Ovary (tissue), 9 donors: ENCODE results near the gene NINJ1. TPM values are rescaled to one million over a fixed set of nuclear protein-coding genes. Genes with fewer than 3 reads are reported as not detected.

Source experiments
- DNase-seq, 5 donors: peaks; one replicate each; pipeline ENCODE4 v3.0.0-alpha.2; 2019 to 2020
- H3K27ac ChIP-seq, 2 donors: fragments of 200-600 bp; one replicate each; pipeline versions ENCODE4 v1.5.1 to v1.8.0; 2019 to 2022
- H3K27me3 ChIP-seq: fragments of 200-600 bp; one replicate; pipeline ENCODE4 v1.8.0; 2022
- H3K36me3 ChIP-seq: fragments of 200-600 bp; sonication (generic); one replicate; pipeline ENCODE4 v1.5.1; 2019
- H3K4me1 ChIP-seq: one replicate; pipeline ENCODE4 v1.8.1; 2013; ENCODE audit warnings: mild to moderate bottlenecking, moderate library complexity; ENCODE audit not compliant: insufficient read depth
- H3K4me3 ChIP-seq: fragments of 200-600 bp; sonication (generic); one replicate; pipeline ENCODE4 v1.5.1; 2017
- H3K9me3 ChIP-seq, 2 donors: fragments of 200-600 bp in 1 of 2; sonication (generic) in 1 of 2; one replicate each; pipeline versions ENCODE4 v1.5.1 to v1.8.1; 2013 to 2019; ENCODE audit warnings: mild to moderate bottlenecking in 1 of 2, moderate library complexity in 1 of 2
- EP300 ChIP-seq: sonication (generic); formaldehyde crosslinking; IDR thresholded peaks from one replicate; pipeline ENCODE4 v1.6.1; 2017; ENCODE audit warnings: antibody characterized with exemption
- POLR2A ChIP-seq: fragments of 450-650 bp; IDR thresholded peaks from one replicate; pipeline ENCODE4 v1.6.1; 2017; ENCODE audit warnings: antibody characterized with exemption, mild to moderate bottlenecking, moderate library complexity
- WGBS, 3 donors: extraction: QIAGEN DNeasy Blood & Tissue Kit in 1 of 3; methylation state at CpG; one replicate each; pipeline versions ENCODE4 v1.1.5 to v1.1.7; 2013 to 2017; 5-methylcytosine and 5-hydroxymethylcytosine counted together
- intact Hi-C, 4 donors: fragments of 100-400 bp; cut with DNase I; formaldehyde crosslinking; loops; one replicate each; pipeline versions ENCODE4 v1.11.0 to v1.15.1; 2022 to 2023
- polyA plus RNA-seq, 2 donors: library from polyadenylated mRNA; stranded (reverse); fragments of 200-250 nt in 1 of 2; fragments of 350-450 nt in 1 of 2; fragmentation: Illumina TruSeq in 1 of 2; extraction: RNeasy Lipid Tissue Mini Kit (QIAGEN cat#74804) in 1 of 2; gene quantifications; one replicate each; pipeline ENCODE4 v1.2.3, GENCODE V29; 2013 to 2014
- total RNA-seq, 7 donors: library from RNA; depleted of rRNA in 2 of 7; stranded (reverse); fragments of >200 nt in 2 of 7; fragmentation: NEBNext Ultra II Directional in 3 of 7; extraction: Animal tissue kit (Norgen Biotek cat#: 25700) in 3 of 7; gene quantifications; one replicate each; pipeline versions ENCODE4 v1.1.0 to v1.2.4, GENCODE V29; 2016 to 2023
- TF ChIP-seq, protein P1 (sequence below), 3 donors: fragments of 450-650 bp in 2 of 3; fragments of 200-600 bp in 1 of 3; IDR thresholded peaks; one replicate each; pipeline versions ENCODE4 v1.5.1 to v1.8.0; 2016 to 2022; ENCODE audit warnings: antibody characterized with exemption in 3 of 3, mild to moderate bottlenecking in 1 of 3
- donor health status: DM: no; HTN: no; CAD: no; lungs with moderate emphysema.
- donor health status: DM: no; HTN: no; CAD: no.
- donor health status: Bipolar disorder and iron deficiency.
- donor health status: DM: yes; HTN: yes; CAD: no.
- donor health status: DM: no; HTN: no; CAD: no.
- donor health status: DM: yes; HTN: yes; CAD: no.

Gene NINJ1
- total and polyA plus RNA-seq, 9 donors = 7.5 to 75.2 (median 40.6) TPM

DNA sequence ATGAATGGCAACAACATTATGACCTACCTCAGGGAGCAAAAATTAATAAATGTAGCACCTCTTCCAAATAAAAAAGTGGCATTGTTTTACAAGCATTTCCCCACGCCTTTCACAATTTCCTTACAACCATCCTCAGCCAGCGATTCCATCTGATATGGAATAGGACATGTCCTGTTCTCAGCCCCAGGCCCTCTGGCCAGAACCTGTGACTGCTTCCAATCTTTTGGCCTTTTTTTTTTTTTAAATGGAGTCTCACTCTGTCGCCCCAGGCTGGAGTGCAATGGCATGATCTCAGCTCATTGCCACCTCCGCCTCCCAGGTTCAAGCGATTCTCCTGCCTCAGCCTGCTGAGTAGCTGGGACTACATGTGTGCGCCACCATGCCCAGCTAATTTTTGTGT, 33.1 kb upstream of the NINJ1 start:
- H3K27me3 ChIP-seq = no peaks in the 10 kb centered on the region
- no peaks in the 10 kb centered on the region for H3K9me3 ChIP-seq
- WGBS, 3 donors = 93 to 94% (median 93%) methylated on average over 6 of the region's 6 CpGs
- no peak overlapping the region for H3K4me3 ChIP-seq
- peaks cover 1% of the 10 kb centered on the region for H3K4me1 ChIP-seq
- H3K36me3 ChIP-seq = no peaks in the 10 kb centered on the region
- intact Hi-C loops = loop anchor here in 3 of 4 donors (10.0 kb wide), 3 partner anchors 138 to 798 kb away; no protein-coding TSS in a partner anchor
- no peak overlapping the region for H3K27ac ChIP-seq
- no peak for DNase-seq
- TF ChIP-seq EP300 = no peak
- TF ChIP-seq POLR2A = no peak
- TF ChIP-seq, protein P1, sequence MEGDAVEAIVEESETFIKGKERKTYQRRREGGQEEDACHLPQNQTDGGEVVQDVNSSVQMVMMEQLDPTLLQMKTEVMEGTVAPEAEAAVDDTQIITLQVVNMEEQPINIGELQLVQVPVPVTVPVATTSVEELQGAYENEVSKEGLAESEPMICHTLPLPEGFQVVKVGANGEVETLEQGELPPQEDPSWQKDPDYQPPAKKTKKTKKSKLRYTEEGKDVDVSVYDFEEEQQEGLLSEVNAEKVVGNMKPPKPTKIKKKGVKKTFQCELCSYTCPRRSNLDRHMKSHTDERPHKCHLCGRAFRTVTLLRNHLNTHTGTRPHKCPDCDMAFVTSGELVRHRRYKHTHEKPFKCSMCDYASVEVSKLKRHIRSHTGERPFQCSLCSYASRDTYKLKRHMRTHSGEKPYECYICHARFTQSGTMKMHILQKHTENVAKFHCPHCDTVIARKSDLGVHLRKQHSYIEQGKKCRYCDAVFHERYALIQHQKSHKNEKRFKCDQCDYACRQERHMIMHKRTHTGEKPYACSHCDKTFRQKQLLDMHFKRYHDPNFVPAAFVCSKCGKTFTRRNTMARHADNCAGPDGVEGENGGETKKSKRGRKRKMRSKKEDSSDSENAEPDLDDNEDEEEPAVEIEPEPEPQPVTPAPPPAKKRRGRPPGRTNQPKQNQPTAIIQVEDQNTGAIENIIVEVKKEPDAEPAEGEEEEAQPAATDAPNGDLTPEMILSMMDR (IDR thresholded peaks at IDR 0.05) = no peak

DNA sequence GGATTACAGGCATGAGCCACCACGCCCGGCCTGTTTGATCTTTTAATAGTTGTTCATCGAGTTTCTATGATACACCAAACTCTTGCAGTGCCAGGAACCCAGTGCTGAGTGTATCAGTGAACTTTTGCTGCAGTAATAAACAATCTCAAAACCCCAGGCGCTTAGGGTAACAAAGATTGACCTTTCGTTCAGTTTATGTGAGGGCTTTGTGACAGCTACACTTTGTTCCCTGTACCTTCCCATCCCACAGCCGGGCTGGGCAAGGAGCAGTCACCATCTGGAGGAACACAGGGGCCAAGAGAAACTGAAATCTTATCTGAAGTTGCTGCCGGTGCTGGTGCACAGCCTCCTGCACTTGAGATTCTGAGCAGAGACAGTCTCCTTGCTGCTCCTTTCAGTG, 32.6 kb upstream of the NINJ1 start:
- Histone ChIP-seq H3K9me3 (no peaks in the 10 kb centered on the region), H3K4me3 (no peak overlapping the region), H3K4me1 (peaks cover 2% of the 10 kb centered on the region), H3K27me3 (no peaks in the 10 kb centered on the region), H3K27ac (no peak overlapping the region), H3K36me3 (no peaks in the 10 kb centered on the region)
- intact Hi-C loops = loop anchor here in 3 of 4 donors (10.0 kb wide), 3 partner anchors 138 to 798 kb away; no protein-coding TSS in a partner anchor
- TF ChIP-seq POLR2A (no peak), EP300 (no peak)
- TF ChIP-seq, protein P1 (IDR thresholded peaks at IDR 0.05) = no peak
- DNase-seq = no peak
- WGBS, 3 donors = 67 to 76% (median 69%) methylated on average over 7 of the region's 7 CpGs

DNA sequence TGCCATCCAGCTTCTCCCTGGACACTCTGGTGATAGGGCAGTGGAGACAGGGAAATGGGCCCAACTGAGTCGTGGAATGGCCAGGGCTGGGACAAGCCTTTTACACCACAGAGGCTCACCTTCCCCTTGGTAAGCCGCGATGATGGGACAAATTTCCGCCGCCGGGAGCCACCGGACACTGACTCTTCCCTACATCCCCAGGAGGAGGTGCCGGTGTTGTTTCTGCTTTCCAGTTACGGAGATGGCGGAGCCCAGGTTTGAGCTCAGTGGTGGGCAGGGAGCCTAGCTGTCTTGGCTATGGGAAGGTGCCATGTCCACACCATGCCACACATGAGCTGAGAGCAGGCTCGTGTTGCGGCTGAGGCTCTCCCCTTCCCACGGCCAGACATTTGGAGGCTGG, 30.0 kb upstream of the NINJ1 start:
- intact Hi-C loops = loop anchor here in 3 of 4 donors (10.0 kb wide), 3 partner anchors 141 to 801 kb away; no protein-coding TSS in a partner anchor
- 82 to 97% (median 94%) methylated on average over 12 to 13 of the region's 13 CpGs for WGBS, 3 donors
- no peak for TF ChIP-seq EP300
- TF ChIP-seq, protein P1 (IDR thresholded peaks at IDR 0.05) = no peak
- no peak for TF ChIP-seq POLR2A
- no peak for DNase-seq
- H3K27ac ChIP-seq = no peak overlapping the region
- no peaks in the 10 kb centered on the region for H3K36me3 ChIP-seq
- no peaks in the 10 kb centered on the region for H3K9me3 ChIP-seq
- no peaks in the 10 kb centered on the region for H3K27me3 ChIP-seq
- H3K4me3 ChIP-seq = no peak overlapping the region
- peaks cover 7% of the 10 kb centered on the region for H3K4me1 ChIP-seq

DNA sequence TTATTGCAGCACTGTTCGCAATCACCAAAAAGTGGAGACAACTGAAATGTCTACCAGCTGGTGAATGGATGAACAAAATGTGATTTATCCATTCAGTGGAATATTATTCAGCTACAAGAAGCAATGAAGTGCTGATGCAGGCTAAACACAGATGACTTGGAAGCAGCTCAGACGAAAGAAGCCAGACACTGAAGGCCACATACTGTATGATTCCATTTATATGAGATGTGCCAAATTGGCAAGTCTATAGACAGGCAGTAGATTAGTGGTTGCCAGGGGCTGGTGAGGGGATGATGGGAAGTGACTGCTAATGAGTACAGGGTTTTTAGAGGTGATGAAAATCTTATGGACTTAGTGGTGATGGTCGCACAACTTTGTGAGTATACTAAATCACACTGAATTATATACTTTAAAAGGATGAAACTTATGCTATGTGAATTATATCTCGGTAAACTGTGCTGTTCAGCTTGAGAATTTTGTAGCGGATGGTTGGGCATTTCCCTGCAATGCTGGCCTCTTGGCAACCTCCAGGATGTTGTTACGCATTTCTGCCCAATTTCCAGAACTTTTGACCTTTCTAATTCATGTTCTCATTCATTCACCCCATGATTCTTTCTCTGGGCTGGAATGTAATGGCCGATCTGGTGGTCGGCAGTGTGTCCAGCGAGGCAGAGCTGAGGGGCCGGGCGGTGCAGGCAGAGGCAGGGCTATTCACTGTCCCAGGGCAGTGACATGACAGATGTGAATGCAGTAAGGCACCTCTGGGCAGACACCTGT, 27.9 kb upstream of the NINJ1 start:
- TF ChIP-seq, protein P1 (IDR thresholded peaks at IDR 0.05) = no peak
- no peak for TF ChIP-seq POLR2A
- TF ChIP-seq EP300 = no peak
- DNase-seq = no peak
- 46 to 52% (median 49%) methylated on average over 11 of the region's 11 CpGs for WGBS, 3 donors

More for the DNA sequence above, 27.9 kb upstream of the NINJ1 start:
- H3K4me3 ChIP-seq = no peak overlapping the region
- H3K27ac ChIP-seq = no peak overlapping the region
- H3K36me3 ChIP-seq = no peaks in the 10 kb centered on the region
- peaks cover 7% of the 10 kb centered on the region for H3K4me1 ChIP-seq
- H3K9me3 ChIP-seq = no peaks in the 10 kb centered on the region
- intact Hi-C loops = loop anchor here in 3 of 4 donors (10.0 kb wide), 3 partner anchors 143 to 803 kb away; no protein-coding TSS in a partner anchor
- no peaks in the 10 kb centered on the region for H3K27me3 ChIP-seq
